DOHH2 (cell line): ENCODE measurements around the gene SLC9A9.

Experiments
- EZH2phosphoT487 ChIP-seq: fragments of 200-600 bp; sonication (generic); IDR thresholded peaks from 2 replicates; pipeline ENCODE4 v1.6.1; 2017; ENCODE audit warnings: borderline replicate concordance, mild to moderate bottlenecking, antibody characterized with exemption, low read length, moderate library complexity, mixed read lengths
- TF ChIP-seq, protein P1 (sequence below): fragments of 200-600 bp; sonication (generic); IDR thresholded peaks from one replicate; pipeline ENCODE4 v1.5.1; 2014; ENCODE audit warnings: antibody characterized with exemption, mild to moderate bottlenecking, low read depth, low read length; ENCODE audit not compliant: poor library complexity, severe bottlenecking

DNA sequence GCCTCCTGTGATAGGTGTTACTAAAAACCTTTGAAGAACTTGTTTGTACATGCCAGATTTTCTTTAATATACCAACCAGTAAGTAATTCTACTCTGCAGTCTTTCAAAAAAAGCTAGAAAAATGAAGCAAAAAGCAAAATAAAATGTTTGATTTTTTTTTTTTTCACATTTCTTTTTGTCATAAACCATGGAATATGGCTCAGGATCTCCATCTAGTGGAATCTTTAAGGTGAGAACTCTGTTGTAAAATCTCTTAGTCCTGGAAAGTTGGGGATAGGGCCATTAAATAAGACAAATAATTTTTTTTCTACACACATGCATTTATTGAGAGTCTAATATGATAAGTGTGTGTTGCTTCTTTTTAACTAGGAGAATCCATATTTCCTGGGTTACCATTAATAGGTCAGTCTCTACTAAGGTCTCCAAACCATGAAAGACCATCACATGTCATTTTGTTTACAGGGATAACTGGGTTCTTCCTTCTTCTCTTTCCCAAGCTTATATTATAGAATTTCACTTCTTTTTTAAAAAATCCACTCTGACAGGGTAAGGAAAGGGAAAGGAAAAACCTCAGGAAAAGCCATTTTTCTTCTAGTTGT, 84.6 kb downstream of the SLC9A9 start:
- TF ChIP-seq, protein P1, sequence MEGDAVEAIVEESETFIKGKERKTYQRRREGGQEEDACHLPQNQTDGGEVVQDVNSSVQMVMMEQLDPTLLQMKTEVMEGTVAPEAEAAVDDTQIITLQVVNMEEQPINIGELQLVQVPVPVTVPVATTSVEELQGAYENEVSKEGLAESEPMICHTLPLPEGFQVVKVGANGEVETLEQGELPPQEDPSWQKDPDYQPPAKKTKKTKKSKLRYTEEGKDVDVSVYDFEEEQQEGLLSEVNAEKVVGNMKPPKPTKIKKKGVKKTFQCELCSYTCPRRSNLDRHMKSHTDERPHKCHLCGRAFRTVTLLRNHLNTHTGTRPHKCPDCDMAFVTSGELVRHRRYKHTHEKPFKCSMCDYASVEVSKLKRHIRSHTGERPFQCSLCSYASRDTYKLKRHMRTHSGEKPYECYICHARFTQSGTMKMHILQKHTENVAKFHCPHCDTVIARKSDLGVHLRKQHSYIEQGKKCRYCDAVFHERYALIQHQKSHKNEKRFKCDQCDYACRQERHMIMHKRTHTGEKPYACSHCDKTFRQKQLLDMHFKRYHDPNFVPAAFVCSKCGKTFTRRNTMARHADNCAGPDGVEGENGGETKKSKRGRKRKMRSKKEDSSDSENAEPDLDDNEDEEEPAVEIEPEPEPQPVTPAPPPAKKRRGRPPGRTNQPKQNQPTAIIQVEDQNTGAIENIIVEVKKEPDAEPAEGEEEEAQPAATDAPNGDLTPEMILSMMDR, result no peak
- TF ChIP-seq EZH2phosphoT487, result no peak
